Activated CD8-positive, alpha-beta memory T cell treated with anti-CD3 and anti-CD28 coated beads for 1 hour (primary cell): ENCODE data around the gene CELA2A.
A peak's percentile ranks its signal among the peaks of the same experiment; 100 is the strongest.
"Not testable (repeated sequence)": the region's sequence is repeated elsewhere in the genome, so short reads cannot be mapped to it uniquely, and the experiment has no call there.

ENCODE experiments used
- DNase-seq, 2 donors: peaks; one replicate each; pipeline ENCODE4 v3.0.0-alpha.2; 2020; ENCODE audit warnings: low read depth in 1 of 2; ENCODE audit errors: extremely low read depth in 1 of 2

CELA2A gene

GRCh38 chr1:15424981-15425380 lies 31.6 kb upstream of the CELA2A start:
- no peak for DNase-seq

GRCh38 chr1:15425521-15425920 lies 31.0 kb upstream of the CELA2A start:
- no peak for DNase-seq

GRCh38 chr1:15425958-15426357 lies 30.6 kb upstream of the CELA2A start:
- no peak for DNase-seq

GRCh38 chr1:15426492-15427279 lies 29.8 kb upstream of the CELA2A start:
- no peak for DNase-seq

GRCh38 chr1:15427280-15427666 lies 29.3 kb upstream of the CELA2A start:
- no peak for DNase-seq

- DNase-seq, result not testable (repeated sequence)
These were observed 28.3 kb upstream of the CELA2A start for GRCh38 chr1:15428252-15428651.

- DNase-seq, result no peak
These were observed 27.6 kb upstream of the CELA2A start for GRCh38 chr1:15428815-15429435.

GRCh38 chr1:15429701-15430149 lies 26.8 kb upstream of the CELA2A start:
- no peak for DNase-seq

GRCh38 chr1:15430787-15431570 lies 25.6 kb upstream of the CELA2A start:
- DNase-seq, result peak; percentile 30 to 68

- no peak for DNase-seq
These were observed 25.0 kb upstream of the CELA2A start for GRCh38 chr1:15431571-15431948.

GRCh38 chr1:15432324-15432723 lies 24.2 kb upstream of the CELA2A start:
- DNase-seq, result no peak

GRCh38 chr1:15433471-15433870 lies 23.1 kb upstream of the CELA2A start:
- DNase-seq, result no peak

GRCh38 chr1:15434739-15435138 lies 21.8 kb upstream of the CELA2A start:
- DNase-seq, result not testable (repeated sequence)

GRCh38 chr1:15435239-15436077 lies 21.1 kb upstream of the CELA2A start:
- DNase-seq, result no peak

- DNase-seq, result no peak
These were observed 19.6 kb upstream of the CELA2A start for GRCh38 chr1:15436881-15437442.

- DNase-seq, result no peak
These were observed 17.2 kb upstream of the CELA2A start for GRCh38 chr1:15439325-15439724.

GRCh38 chr1:15440357-15440756 lies 16.2 kb upstream of the CELA2A start:
- no peak for DNase-seq

GRCh38 chr1:15441247-15441646 lies 15.3 kb upstream of the CELA2A start:
- no peak for DNase-seq

GRCh38 chr1:15442119-15442518 lies 14.4 kb upstream of the CELA2A start:
- no peak for DNase-seq

GRCh38 chr1:15442759-15443158 lies 13.8 kb upstream of the CELA2A start:
- no peak for DNase-seq
